GM23338 (cell line): ENCODE measurements around the gene ZBTB44. TPM values are rescaled to one million over a fixed set of nuclear protein-coding genes. Genes with fewer than 3 reads are reported as not detected.

Experiments
- ATAC-seq: fragments of 200-7000 bp; cut with Tn5 transposase; 3 replicates; pipeline ENCODE4 v1.9.1; 2020
- DNase-seq: peaks from one replicate; pipeline ENCODE4 v3.0.0-alpha.2; 2015; ENCODE audit warnings: low spot score
- H2AFZ ChIP-seq: fragments of 200-600 bp; sonication (generic); 2 replicates; pipeline ENCODE4 v1.8.0; 2016; ENCODE audit warnings: antibody characterized with exemption, mild to moderate bottlenecking, moderate library complexity
- H3F3A ChIP-seq: fragments of 200-600 bp; sonication (generic); replicated peaks from 2 replicates; pipeline ENCODE4 v1.8.0; 2017; ENCODE audit warnings: antibody characterized with exemption, mixed run types, low read depth
- H3K27ac ChIP-seq: fragments of 200-600 bp; sonication (generic); 2 replicates; pipeline ENCODE4 v1.6.1; 2016; ENCODE audit warnings: low read depth
- H3K27me3 ChIP-seq: fragments of 200-600 bp; sonication (generic); 2 replicates; pipeline ENCODE4 v1.8.0; 2016; ENCODE audit warnings: mild to moderate bottlenecking, mixed run types, moderate library complexity; ENCODE audit not compliant: insufficient read depth
- H3K36me3 ChIP-seq: fragments of 200-600 bp; sonication (generic); 2 replicates; pipeline ENCODE4 v1.8.0; 2016; ENCODE audit warnings: mild to moderate bottlenecking; ENCODE audit not compliant: insufficient read depth
- H3K4me1 ChIP-seq: fragments of 200-600 bp; sonication (generic); 2 replicates; pipeline ENCODE4 v1.8.0; 2016; ENCODE audit warnings: mild to moderate bottlenecking, moderate library complexity; ENCODE audit not compliant: insufficient read depth
- H3K4me2 ChIP-seq: fragments of 200-600 bp; sonication (generic); 2 replicates; pipeline ENCODE4 v1.7.1; 2017; ENCODE audit warnings: mixed run types
- H3K4me3 ChIP-seq: fragments of 200-600 bp; sonication (generic); 2 replicates; pipeline ENCODE4 v1.6.1; 2016; ENCODE audit warnings: mixed run types
- H3K79me2 ChIP-seq: fragments of 200-600 bp; sonication (generic); replicated peaks from 2 replicates; pipeline ENCODE4 v1.8.0; 2017; ENCODE audit warnings: mild to moderate bottlenecking; ENCODE audit not compliant: insufficient read depth
- H3K9me2 ChIP-seq: fragments of 200-600 bp; sonication (generic); 2 replicates; pipeline ENCODE4 v1.8.0; 2017; ENCODE audit not compliant: insufficient read depth
- H4K20me1 ChIP-seq: fragments of 200-600 bp; sonication (generic); replicated peaks from 2 replicates; pipeline ENCODE4 v1.8.0; 2017; ENCODE audit warnings: mild to moderate bottlenecking; ENCODE audit not compliant: insufficient read depth
- H3K27ac Mint-ChIP-seq: 2 replicates; pipeline ENCODE4 v1.8.0; 2020; ENCODE audit warnings: inconsistent platforms, mild to moderate bottlenecking, moderate library complexity, mixed read lengths
- H3K27me3 Mint-ChIP-seq: 3 replicates; pipeline ENCODE4 v1.8.0; 2022; ENCODE audit warnings: low read depth, mild to moderate bottlenecking, moderate library complexity, mixed read lengths, inconsistent platforms; ENCODE audit not compliant: insufficient read depth, poor library complexity
- H3K36me3 Mint-ChIP-seq: 3 replicates; pipeline ENCODE4 v1.8.0; 2021; ENCODE audit warnings: low read depth, mild to moderate bottlenecking, inconsistent platforms, moderate library complexity, mixed read lengths
- H3K4me1 Mint-ChIP-seq: 3 replicates; pipeline ENCODE4 v1.8.0; 2020; ENCODE audit warnings: mild to moderate bottlenecking, inconsistent platforms, mixed read lengths
- H3K4me3 Mint-ChIP-seq: 3 replicates; pipeline ENCODE4 v1.8.0; 2021; ENCODE audit warnings: moderate library complexity, mild to moderate bottlenecking, inconsistent platforms, mixed read lengths
- H3K9me3 Mint-ChIP-seq: 3 replicates; pipeline ENCODE4 v1.8.0; 2020; ENCODE audit warnings: moderate library complexity, mild to moderate bottlenecking, inconsistent platforms, mixed read lengths
- CTCF ChIP-seq, 2 experiments: fragments of 200-600 bp in 1 of 2; sonication (generic) in 1 of 2; conservative IDR thresholded peaks; 2 replicates each; pipeline versions ENCODE4 v1.5.1 to v1.6.1; 2016 to 2017; ENCODE audit warnings: antibody characterized with exemption in 2 of 2, low read depth in 2 of 2, mild to moderate bottlenecking in 2 of 2, moderate library complexity in 1 of 2
- JUNB ChIP-seq: IDR thresholded peaks from one replicate; pipeline ENCODE4 v1.6.1; 2016; ENCODE audit warnings: antibody characterized with exemption; ENCODE audit not compliant: unreplicated experiment
- STAT1 ChIP-seq: IDR thresholded peaks from one replicate; pipeline ENCODE4 v1.6.1; 2016; ENCODE audit warnings: antibody characterized with exemption; ENCODE audit not compliant: unreplicated experiment
- ZNF114 ChIP-seq: fragments of 250-450 bp; sonication (Bioruptor Pico); IDR thresholded peaks from 2 replicates; pipeline ENCODE4 v1.5.0; 2020; ENCODE audit warnings: mild to moderate bottlenecking, moderate library complexity
- ZNF331 ChIP-seq: fragments of 250-450 bp; sonication (Bioruptor Pico); IDR thresholded peaks from 2 replicates; pipeline ENCODE4 v1.5.0; 2020; ENCODE audit warnings: low read depth, mild to moderate bottlenecking, moderate library complexity
- ZNF462 ChIP-seq: fragments of 250-450 bp; sonication (Bioruptor Pico); IDR thresholded peaks from 2 replicates; pipeline ENCODE4 v1.5.0; 2020; ENCODE audit warnings: mild to moderate bottlenecking, moderate library complexity
- polyA plus RNA-seq: library from polyadenylated mRNA; unstranded; fragments of >200 nt; fragmentation: Nextera tagmentation; extraction: Ambion mirVana; gene quantifications from 2 replicates; pipeline ENCODE4 v1.2.1, GENCODE V29; 2016
- total RNA-seq: library from RNA; depleted of rRNA; stranded (reverse); fragments of >200 nt; shearing (Covaris generic); gene quantifications from 2 replicates; pipeline ENCODE4 v1.2.3, GENCODE V29; 2014
- TF ChIP-seq, protein P1 (sequence below): IDR thresholded peaks from one replicate; pipeline ENCODE4 v1.6.1; 2018; ENCODE audit warnings: antibody characterized with exemption; ENCODE audit not compliant: unreplicated experiment

ZBTB44 gene
- total and polyA plus RNA-seq, 2 experiments from 2014 or later: 61.2 to 102 TPM

GRCh38 chr11:130188585-130189347 lies 126.0 kb downstream of the ZBTB44 start (continued):
- TF ChIP-seq, protein P1, sequence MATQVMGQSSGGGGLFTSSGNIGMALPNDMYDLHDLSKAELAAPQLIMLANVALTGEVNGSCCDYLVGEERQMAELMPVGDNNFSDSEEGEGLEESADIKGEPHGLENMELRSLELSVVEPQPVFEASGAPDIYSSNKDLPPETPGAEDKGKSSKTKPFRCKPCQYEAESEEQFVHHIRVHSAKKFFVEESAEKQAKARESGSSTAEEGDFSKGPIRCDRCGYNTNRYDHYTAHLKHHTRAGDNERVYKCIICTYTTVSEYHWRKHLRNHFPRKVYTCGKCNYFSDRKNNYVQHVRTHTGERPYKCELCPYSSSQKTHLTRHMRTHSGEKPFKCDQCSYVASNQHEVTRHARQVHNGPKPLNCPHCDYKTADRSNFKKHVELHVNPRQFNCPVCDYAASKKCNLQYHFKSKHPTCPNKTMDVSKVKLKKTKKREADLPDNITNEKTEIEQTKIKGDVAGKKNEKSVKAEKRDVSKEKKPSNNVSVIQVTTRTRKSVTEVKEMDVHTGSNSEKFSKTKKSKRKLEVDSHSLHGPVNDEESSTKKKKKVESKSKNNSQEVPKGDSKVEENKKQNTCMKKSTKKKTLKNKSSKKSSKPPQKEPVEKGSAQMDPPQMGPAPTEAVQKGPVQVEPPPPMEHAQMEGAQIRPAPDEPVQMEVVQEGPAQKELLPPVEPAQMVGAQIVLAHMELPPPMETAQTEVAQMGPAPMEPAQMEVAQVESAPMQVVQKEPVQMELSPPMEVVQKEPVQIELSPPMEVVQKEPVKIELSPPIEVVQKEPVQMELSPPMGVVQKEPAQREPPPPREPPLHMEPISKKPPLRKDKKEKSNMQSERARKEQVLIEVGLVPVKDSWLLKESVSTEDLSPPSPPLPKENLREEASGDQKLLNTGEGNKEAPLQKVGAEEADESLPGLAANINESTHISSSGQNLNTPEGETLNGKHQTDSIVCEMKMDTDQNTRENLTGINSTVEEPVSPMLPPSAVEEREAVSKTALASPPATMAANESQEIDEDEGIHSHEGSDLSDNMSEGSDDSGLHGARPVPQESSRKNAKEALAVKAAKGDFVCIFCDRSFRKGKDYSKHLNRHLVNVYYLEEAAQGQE: no peak
- TF ChIP-seq CTCF (conservative IDR thresholded peaks at IDR 0.05; ENCODE audit: low read depth in 2 of 2): no peak

- Histone ChIP-seq H2AFZ (no peak overlapping the region), H3K4me2 (no peak overlapping the region), H3K27ac (no peak overlapping the region), H3K4me1 (no peaks in the 10 kb centered on the region), H3K79me2 (no peaks in the 10 kb centered on the region), H3K4me3 (no peak overlapping the region), H3F3A (no peaks in the 10 kb centered on the region), H4K20me1 (no peaks in the 10 kb centered on the region; the same call in 1 of the 2 replicates), H3K27me3 (no peaks in the 10 kb centered on the region), H3K9me2 (no peaks in the 10 kb centered on the region), H3K36me3 (no peaks in the 10 kb centered on the region)
- H3K4me3 Mint-ChIP-seq: no peak overlapping the region
- H3K27me3 Mint-ChIP-seq: no peaks in the 10 kb centered on the region
- no peaks in the 10 kb centered on the region for H3K9me3 Mint-ChIP-seq
- DNase-seq (no peak), ATAC-seq (no peak)
- peaks cover 6% of the 10 kb centered on the region for H3K4me1 Mint-ChIP-seq
- H3K27ac Mint-ChIP-seq: no peak overlapping the region
- no peaks in the 10 kb centered on the region; the same call in 2 of the 3 replicates for H3K36me3 Mint-ChIP-seq
- no peak for TF ChIP-seq STAT1
- TF ChIP-seq ZNF462 (CRISPR knock-in tag): no peak
- no peak for TF ChIP-seq ZNF114 (CRISPR knock-in tag)
- TF ChIP-seq, protein P1: no peak
- no peak for TF ChIP-seq JUNB
- TF ChIP-seq ZNF331 (CRISPR knock-in tag): no peak
These were observed 126.7 kb downstream of the ZBTB44 start for GRCh38 chr11:130188047-130188446.
